NCI-H2227 (cell line): Measurements from ENCODE around the gene ANKS1B.

Experiments used
- DNase-seq: peaks from one replicate; lab custom pipeline; 2025; ENCODE audit not compliant: unreplicated experiment; lab: John Stamatoyannopoulos, UW

The ANKS1B gene

GRCh38 chr12:98912401-98912974, 1072.2 kb downstream of the ANKS1B start:
- no peak for DNase-seq

- peak; percentile 22 for DNase-seq
Observed at GRCh38 chr12:98911396-98911795, 1073.3 kb downstream of the ANKS1B start.

DNA sequence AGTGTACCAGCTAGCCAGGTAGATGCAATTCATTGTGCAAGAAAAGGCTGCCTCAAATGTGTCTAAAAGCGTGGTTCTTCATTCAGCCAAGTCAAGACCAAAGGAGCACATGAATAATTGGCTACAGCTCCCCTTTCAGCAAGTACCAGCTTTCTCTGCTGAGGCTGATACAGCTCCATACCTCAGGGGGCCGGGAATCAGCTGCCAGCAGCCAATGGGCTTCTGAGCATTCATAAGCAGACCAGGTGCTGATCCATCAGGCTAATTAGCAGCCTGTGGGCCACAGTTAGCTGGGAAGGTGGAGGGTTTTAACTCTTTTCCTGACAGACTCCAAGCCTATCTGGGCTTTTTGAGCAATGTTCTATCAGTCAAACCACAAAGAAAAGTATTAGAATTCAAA, 1075.0 kb downstream of the ANKS1B start:
- DNase-seq: peak; percentile 48

GRCh38 chr12:98908866-98909265, 1075.9 kb downstream of the ANKS1B start:
- no peak for DNase-seq

GRCh38 chr12:98903875-98904274, 1080.9 kb downstream of the ANKS1B start:
- DNase-seq: no peak

- DNase-seq: no peak
Observed at GRCh38 chr12:98901189-98901588, 1083.5 kb downstream of the ANKS1B start.

DNA sequence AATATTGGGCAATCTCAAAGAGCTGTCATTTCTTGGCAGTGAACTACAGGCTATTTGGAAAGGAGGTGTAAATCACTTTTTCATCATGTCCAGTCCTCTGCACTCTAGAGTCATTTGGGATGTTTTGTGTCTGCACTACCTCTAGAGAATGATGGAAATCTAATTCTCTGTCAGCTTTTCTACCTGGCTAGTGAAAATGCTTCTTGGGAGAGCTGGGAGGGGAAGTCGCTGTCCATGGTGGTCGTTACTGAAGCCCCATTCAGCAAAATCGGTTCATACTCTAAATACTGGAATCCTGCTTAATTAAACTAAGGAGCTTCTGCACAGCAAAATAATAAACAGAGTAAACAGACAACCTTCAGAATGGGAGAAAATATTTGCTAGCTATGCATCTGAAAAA, 1087.8 kb downstream of the ANKS1B start:
- DNase-seq: no peak

DNA sequence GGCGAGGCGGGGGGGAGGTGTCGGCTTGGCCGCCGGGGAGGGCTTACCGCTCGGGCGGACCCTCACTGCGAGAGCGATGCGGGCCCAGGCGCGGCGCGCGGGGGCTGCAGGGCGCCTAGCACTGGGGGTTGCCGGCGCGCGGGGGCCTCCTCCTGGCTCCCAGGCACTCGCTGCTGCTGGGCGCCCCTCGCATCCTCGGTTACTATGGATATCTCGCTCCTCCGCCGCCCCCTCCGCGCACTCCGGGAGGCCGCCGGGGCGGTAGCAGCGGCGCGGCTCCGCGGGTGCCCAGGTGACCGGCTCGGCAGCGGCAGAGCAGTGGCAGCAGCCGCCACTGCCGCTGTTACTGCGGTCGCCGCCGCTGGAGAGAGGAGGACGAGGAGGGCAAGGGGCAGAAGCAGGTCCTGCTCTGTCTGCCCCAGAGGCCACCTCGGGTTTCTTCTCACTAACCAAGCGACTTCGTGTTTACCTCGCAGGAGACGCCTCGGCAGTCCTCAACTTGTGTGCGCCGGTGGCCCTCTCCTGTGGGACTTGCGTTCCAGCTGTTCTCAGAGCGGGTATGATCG, 1089.6 kb downstream of the ANKS1B start:
- DNase-seq: peak; percentile 85

GRCh38 chr12:98894412-98895085, 1090.2 kb downstream of the ANKS1B start:
- DNase-seq: peak; percentile 86

GRCh38 chr12:98893675-98894411, 1090.9 kb downstream of the ANKS1B start:
- DNase-seq: peak; percentile 52

- DNase-seq: peak; percentile 75
Observed at GRCh38 chr12:98893126-98893674, 1091.5 kb downstream of the ANKS1B start.

DNA sequence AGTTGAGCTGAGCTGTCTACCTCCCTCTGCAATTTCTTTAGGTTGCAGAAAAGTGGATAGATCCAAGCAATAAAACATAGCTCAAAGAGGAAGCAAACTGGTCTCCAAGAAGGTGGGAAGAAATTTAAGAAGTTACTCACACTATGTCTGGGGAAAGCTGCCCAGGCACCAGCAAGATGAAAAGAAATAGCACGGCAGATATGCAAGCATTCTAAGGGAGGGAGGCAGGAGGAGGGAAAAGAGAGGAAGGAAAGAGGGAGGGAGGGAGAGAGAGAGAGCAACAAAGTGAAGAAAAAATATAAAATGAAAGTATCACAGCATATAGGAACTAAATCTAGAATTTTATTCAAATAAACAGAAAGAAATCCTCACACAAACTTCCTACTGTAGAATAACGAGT, 1099.0 kb downstream of the ANKS1B start:
- no peak for DNase-seq

GRCh38 chr12:98883231-98883630, 1101.5 kb downstream of the ANKS1B start:
- DNase-seq: no peak

- no peak for DNase-seq
Observed at GRCh38 chr12:98882526-98882925, 1102.2 kb downstream of the ANKS1B start.

DNA sequence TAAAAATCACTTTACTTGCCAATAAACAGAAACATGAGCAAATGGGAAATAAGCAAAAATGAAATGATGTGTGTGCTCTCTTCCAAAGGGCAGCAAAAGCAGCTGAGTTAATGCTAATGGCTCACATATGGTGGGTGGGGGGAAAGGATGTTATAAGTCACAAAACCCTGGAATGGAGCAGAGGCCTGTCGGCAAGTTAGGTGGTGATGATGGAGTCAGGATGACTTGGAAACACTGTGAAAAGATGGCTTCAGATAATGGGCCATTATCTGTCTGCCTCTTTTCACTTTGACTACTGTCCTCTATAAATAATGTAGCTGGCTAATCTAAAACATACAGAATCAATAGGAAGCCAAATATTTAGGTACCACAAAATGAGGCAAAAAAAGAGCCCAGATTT, 1111.0 kb downstream of the ANKS1B start:
- no peak for DNase-seq

GRCh38 chr12:98870504-98870903, 1114.2 kb downstream of the ANKS1B start:
- peak; percentile 86 for DNase-seq

- DNase-seq: no peak
Observed at GRCh38 chr12:98869886-98870503, 1114.7 kb downstream of the ANKS1B start.

- DNase-seq: no peak
Observed at GRCh38 chr12:98868538-98868937, 1116.2 kb downstream of the ANKS1B start.

DNA sequence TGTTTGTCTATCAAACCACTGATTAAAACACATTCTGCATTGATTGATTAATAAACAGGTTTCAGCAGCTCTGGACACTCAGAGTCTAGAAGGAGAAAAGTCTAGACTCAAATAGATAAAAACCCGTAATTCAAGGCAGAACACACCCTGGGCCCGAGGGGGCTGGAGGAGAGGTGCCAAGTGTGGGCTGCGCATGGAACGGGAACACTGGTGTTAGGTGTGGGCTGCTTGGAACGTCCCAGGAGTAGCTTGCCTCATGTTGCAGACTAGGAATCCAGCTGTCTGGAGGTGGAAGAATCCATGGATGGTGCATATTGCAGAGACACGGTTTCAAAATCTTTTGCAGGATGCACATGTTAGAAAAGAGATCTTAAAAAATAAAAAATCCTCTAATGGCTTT, 1116.7 kb downstream of the ANKS1B start:
- no peak for DNase-seq

- DNase-seq: no peak
Observed at GRCh38 chr12:98864363-98864762, 1120.4 kb downstream of the ANKS1B start.

DNA sequence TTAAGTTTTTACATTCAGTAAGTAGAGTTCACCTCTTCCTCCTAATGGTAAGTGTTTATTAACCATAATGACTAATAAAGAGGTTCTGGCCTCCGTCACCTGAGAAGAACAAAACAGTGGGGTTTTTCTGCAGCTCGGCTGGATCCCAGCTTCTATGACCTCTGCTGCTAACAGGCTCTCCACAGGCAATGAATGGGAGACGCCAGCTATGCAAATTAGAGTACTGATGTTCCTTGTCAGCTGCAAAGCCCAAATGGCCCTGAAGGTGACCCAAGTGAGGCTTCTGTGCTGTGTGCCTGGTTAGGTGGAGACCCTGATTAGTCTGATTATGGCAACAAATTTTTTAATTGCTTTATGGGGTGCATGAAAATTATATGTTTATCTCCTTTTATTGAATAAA, 1121.6 kb downstream of the ANKS1B start:
- peak; percentile 27 for DNase-seq
